Glutamatergic neuron (in vitro differentiated cells): ENCODE data around the gene SAMD9L. TPM values are rescaled to one million over a fixed set of nuclear protein-coding genes. Genes with fewer than 3 reads are reported as not detected.

ENCODE experiments used
- DNase-seq: peaks from one replicate; pipeline ENCODE4 v3.0.0; 2022
- H3K27ac Mint-ChIP-seq: one replicate; pipeline ENCODE4 v1.8.0; 2020; ENCODE audit warnings: mild to moderate bottlenecking, mixed read lengths, inconsistent platforms; ENCODE audit not compliant: unreplicated experiment
- H3K27me3 Mint-ChIP-seq: one replicate; pipeline ENCODE4 v1.8.0; 2020; ENCODE audit warnings: mild to moderate bottlenecking, moderate library complexity, mixed read lengths, inconsistent platforms; ENCODE audit not compliant: unreplicated experiment
- H3K36me3 Mint-ChIP-seq: one replicate; pipeline ENCODE4 v1.8.0; 2020; ENCODE audit warnings: mild to moderate bottlenecking, mixed read lengths, inconsistent platforms; ENCODE audit not compliant: unreplicated experiment
- H3K4me1 Mint-ChIP-seq: one replicate; pipeline ENCODE4 v1.8.0; 2020; ENCODE audit warnings: mild to moderate bottlenecking, low read depth, mixed read lengths, inconsistent platforms; ENCODE audit not compliant: unreplicated experiment
- H3K4me3 Mint-ChIP-seq: one replicate; pipeline ENCODE4 v1.8.0; 2020; ENCODE audit warnings: mild to moderate bottlenecking, mixed read lengths, inconsistent platforms; ENCODE audit not compliant: unreplicated experiment
- H3K9me3 Mint-ChIP-seq: one replicate; pipeline ENCODE4 v1.8.0; 2020; ENCODE audit warnings: mild to moderate bottlenecking, moderate library complexity, mixed read lengths, inconsistent platforms; ENCODE audit not compliant: unreplicated experiment
- CTCF ChIP-seq: fragments of 200-600 bp; sonication (generic); IDR thresholded peaks from one replicate; pipeline ENCODE4 v1.5.0; 2021; ENCODE audit not compliant: partially characterized antibody, unreplicated experiment
- total RNA-seq: library from RNA; stranded (reverse); fragmentation: NEBNext Ultra II Directional; extraction: Animal tissue kit (Norgen Biotek cat#: 25700); gene quantifications from one replicate; pipeline ENCODE4 v1.2.1, GENCODE V29; 2021; ENCODE audit not compliant: unreplicated experiment

Gene SAMD9L
- total RNA-seq, 1 donor from 2014 or later: not detected

GRCh38 chr7:93179173-93179572 lies 31.0 kb upstream of the SAMD9L start:
- no peaks in the 10 kb centered on the region for H3K9me3 Mint-ChIP-seq
- no peak for TF ChIP-seq CTCF
- DNase-seq: no peak
- H3K27me3 Mint-ChIP-seq: no peaks in the 10 kb centered on the region
- no peaks in the 10 kb centered on the region for H3K36me3 Mint-ChIP-seq
- H3K4me1 Mint-ChIP-seq: no peaks in the 10 kb centered on the region
- H3K27ac Mint-ChIP-seq: no peak overlapping the region
- no peak overlapping the region for H3K4me3 Mint-ChIP-seq

- H3K36me3 Mint-ChIP-seq: no peaks in the 10 kb centered on the region
- no peaks in the 10 kb centered on the region for H3K9me3 Mint-ChIP-seq
- no peak for DNase-seq
- no peak overlapping the region for H3K4me3 Mint-ChIP-seq
- no peak overlapping the region for H3K27ac Mint-ChIP-seq
- no peaks in the 10 kb centered on the region for H3K27me3 Mint-ChIP-seq
- no peak for TF ChIP-seq CTCF
- no peaks in the 10 kb centered on the region for H3K4me1 Mint-ChIP-seq
Observed at GRCh38 chr7:93178213-93178612, 30.0 kb upstream of the SAMD9L start.

- no peak for TF ChIP-seq CTCF
- Mint-ChIP-seq H3K36me3 (no peaks in the 10 kb centered on the region), H3K4me3 (no peak overlapping the region), H3K27ac (no peak overlapping the region), H3K9me3 (no peaks in the 10 kb centered on the region), H3K27me3 (no peaks in the 10 kb centered on the region), H3K4me1 (no peaks in the 10 kb centered on the region)
- DNase-seq: no peak
Observed at GRCh38 chr7:93176992-93177580, 28.9 kb upstream of the SAMD9L start.

DNA sequence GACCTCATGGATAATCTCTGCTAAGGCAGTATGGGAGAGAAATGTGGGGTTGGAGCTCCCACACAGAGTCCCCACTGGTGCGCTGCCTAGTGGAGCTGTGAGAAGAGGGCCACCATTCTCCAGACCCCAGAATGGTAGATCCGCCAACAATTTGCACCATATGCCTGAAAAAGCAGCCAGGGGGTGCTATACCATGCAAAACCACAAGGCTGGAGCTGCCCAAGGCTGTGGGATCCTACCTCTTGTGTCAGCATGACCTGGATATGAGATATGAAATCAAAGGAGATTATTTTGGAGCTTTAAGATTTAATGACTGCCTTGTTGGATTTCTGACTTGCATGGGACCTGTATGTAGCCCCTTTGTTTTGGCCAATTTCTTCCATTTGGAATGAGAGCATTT lies 27.0 kb upstream of the SAMD9L start:
- Mint-ChIP-seq H3K9me3 (no peaks in the 10 kb centered on the region), H3K27me3 (no peaks in the 10 kb centered on the region), H3K36me3 (peaks cover 6% of the 10 kb centered on the region), H3K4me1 (no peaks in the 10 kb centered on the region), H3K4me3 (no peak overlapping the region), H3K27ac (no peak overlapping the region)
- DNase-seq: no peak
- TF ChIP-seq CTCF: no peak

DNA sequence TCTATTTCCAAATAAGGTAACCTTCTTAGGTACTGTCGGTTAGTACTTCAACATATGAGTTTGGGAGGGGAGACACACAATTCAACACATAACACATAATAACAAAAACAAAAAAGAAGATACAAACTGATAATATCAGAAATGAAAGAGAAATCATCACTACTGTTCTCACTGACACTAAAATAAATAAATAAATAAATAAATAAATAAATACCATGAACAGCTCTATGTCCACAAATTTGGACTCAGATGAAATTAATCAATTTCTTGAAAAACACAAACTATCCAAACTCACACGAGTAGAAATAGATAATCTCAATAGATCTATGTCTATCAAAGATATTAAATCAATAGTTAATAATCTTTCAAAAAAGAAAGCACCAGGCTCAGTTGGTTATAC lies 24.5 kb upstream of the SAMD9L start:
- Mint-ChIP-seq H3K4me3 (no peak overlapping the region), H3K27me3 (peaks cover 1% of the 10 kb centered on the region)
- no peak for TF ChIP-seq CTCF

More for the DNA sequence above, 24.5 kb upstream of the SAMD9L start:
- DNase-seq: no peak
- H3K36me3 Mint-ChIP-seq: peaks cover 6% of the 10 kb centered on the region
- no peaks in the 10 kb centered on the region for H3K4me1 Mint-ChIP-seq
- H3K27ac Mint-ChIP-seq: no peak overlapping the region
- H3K9me3 Mint-ChIP-seq: peaks cover 3% of the 10 kb centered on the region
